ENCODE measurements around the gene YEATS4. TPM values are rescaled to one million over a fixed set of nuclear protein-coding genes. Genes with fewer than 3 reads are reported as not detected.

Gene YEATS4
- total RNA-seq, 2 experiments from 2014 or later, result 49.9 to 51.0 TPM

- no peaks in the 10 kb centered on the region for H3K27me3 Mint-ChIP-seq (ENCODE audit: low read depth)
- H3K36me3 Mint-ChIP-seq (ENCODE audit: low read depth), result no peaks in the 10 kb centered on the region
- no peaks in the 10 kb centered on the region for H3K9me3 Mint-ChIP-seq (ENCODE audit: insufficient read depth)
- no peak overlapping the region for H3K27ac Mint-ChIP-seq
- CTCF ChIA-PET, result no interaction called here
- DNase-seq (no peak), ATAC-seq (no peak)
- POLR2A ChIA-PET, result no interaction called here
- no peak overlapping the region for H3K4me3 Mint-ChIP-seq
- H3K4me1 Mint-ChIP-seq (ENCODE audit: low read depth), result no peaks in the 10 kb centered on the region
Measured at GRCh38 chr12:69419701-69420100, 60.2 kb downstream of the YEATS4 start.

GRCh38 chr12:69421548-69421947, 62.0 kb downstream of the YEATS4 start:
- Mint-ChIP-seq H3K4me1 (ENCODE audit: low read depth) (peaks cover 8% of the 10 kb centered on the region), H3K4me3 (no peak overlapping the region), H3K36me3 (ENCODE audit: low read depth) (no peaks in the 10 kb centered on the region), H3K27me3 (ENCODE audit: low read depth) (no peaks in the 10 kb centered on the region), H3K9me3 (ENCODE audit: insufficient read depth) (no peaks in the 10 kb centered on the region), H3K27ac (no peak overlapping the region)
- no peak for ATAC-seq
- POLR2A ChIA-PET, result no interaction called here
- CTCF ChIA-PET, result interaction anchor here (1.1 kb wide), 1 partner anchor 149 kb away, joined by 3 read pairs; no protein-coding TSS in a partner anchor
- no peak for DNase-seq

GRCh38 chr12:69423037-69423905, 63.7 kb downstream of the YEATS4 start:
- H3K4me3 Mint-ChIP-seq, result no peak overlapping the region
- H3K36me3 Mint-ChIP-seq (ENCODE audit: low read depth), result no peaks in the 10 kb centered on the region
- peaks cover 8% of the 10 kb centered on the region for H3K4me1 Mint-ChIP-seq (ENCODE audit: low read depth)
- DNase-seq (no peak), ATAC-seq (no peak)
- H3K27ac Mint-ChIP-seq, result no peak overlapping the region
- H3K27me3 Mint-ChIP-seq (ENCODE audit: low read depth), result no peaks in the 10 kb centered on the region
- H3K9me3 Mint-ChIP-seq (ENCODE audit: insufficient read depth), result no peaks in the 10 kb centered on the region
- CTCF ChIA-PET, result no interaction called here
- POLR2A ChIA-PET, result no interaction called here

- Mint-ChIP-seq H3K4me1 (ENCODE audit: low read depth) (peaks cover 8% of the 10 kb centered on the region), H3K4me3 (no peak overlapping the region), H3K36me3 (ENCODE audit: low read depth) (no peaks in the 10 kb centered on the region), H3K9me3 (ENCODE audit: insufficient read depth) (no peaks in the 10 kb centered on the region), H3K27ac (peak overlapping the region; percentile 6), H3K27me3 (ENCODE audit: low read depth) (no peaks in the 10 kb centered on the region)
- CTCF ChIA-PET, result no interaction called here
- ATAC-seq (peak; percentile 51), DNase-seq (peak; percentile 28)
- POLR2A ChIA-PET, result no interaction called here
Measured at GRCh38 chr12:69425417-69425816, 65.9 kb downstream of the YEATS4 start.

GRCh38 chr12:69428351-69429073, 69.0 kb downstream of the YEATS4 start:
- Mint-ChIP-seq H3K36me3 (ENCODE audit: low read depth) (no peaks in the 10 kb centered on the region), H3K4me3 (no peak overlapping the region), H3K9me3 (ENCODE audit: insufficient read depth) (no peaks in the 10 kb centered on the region), H3K4me1 (ENCODE audit: low read depth) (peaks cover 8% of the 10 kb centered on the region), H3K27ac (no peak overlapping the region), H3K27me3 (ENCODE audit: low read depth) (no peaks in the 10 kb centered on the region)
- DNase-seq, result no peak
- ChIA-PET CTCF (no interaction called here), POLR2A (interaction anchor here (0.6 kb wide), 1 partner anchor 120 kb away, joined by 3 read pairs; no protein-coding TSS in a partner anchor)
- ATAC-seq, result no peak

- no peaks in the 10 kb centered on the region for H3K27me3 Mint-ChIP-seq (ENCODE audit: low read depth)
- H3K27ac Mint-ChIP-seq, result no peak overlapping the region
- ChIA-PET POLR2A (no interaction called here), CTCF (no interaction called here)
- no peaks in the 10 kb centered on the region for H3K4me1 Mint-ChIP-seq (ENCODE audit: low read depth)
- H3K9me3 Mint-ChIP-seq (ENCODE audit: insufficient read depth), result no peaks in the 10 kb centered on the region
- DNase-seq, result no peak
- H3K36me3 Mint-ChIP-seq (ENCODE audit: low read depth), result no peaks in the 10 kb centered on the region
- H3K4me3 Mint-ChIP-seq, result no peak overlapping the region
- no peak for ATAC-seq
Measured at GRCh38 chr12:69430942-69431590, 71.5 kb downstream of the YEATS4 start.

- Mint-ChIP-seq H3K27me3 (ENCODE audit: low read depth) (no peaks in the 10 kb centered on the region), H3K4me3 (no peak overlapping the region), H3K9me3 (ENCODE audit: insufficient read depth) (no peaks in the 10 kb centered on the region), H3K27ac (no peak overlapping the region), H3K36me3 (ENCODE audit: low read depth) (no peaks in the 10 kb centered on the region), H3K4me1 (ENCODE audit: low read depth) (no peaks in the 10 kb centered on the region)
- DNase-seq, result no peak
- ATAC-seq, result no peak
- CTCF ChIA-PET, result no interaction called here
- POLR2A ChIA-PET, result no interaction called here
Measured at GRCh38 chr12:69431591-69432222, 72.2 kb downstream of the YEATS4 start.

- CTCF ChIA-PET, result no interaction called here
- Mint-ChIP-seq H3K27ac (no peak overlapping the region), H3K4me3 (no peak overlapping the region), H3K36me3 (ENCODE audit: low read depth) (no peaks in the 10 kb centered on the region), H3K27me3 (ENCODE audit: low read depth) (no peaks in the 10 kb centered on the region), H3K4me1 (ENCODE audit: low read depth) (no peaks in the 10 kb centered on the region), H3K9me3 (ENCODE audit: insufficient read depth) (no peaks in the 10 kb centered on the region)
- ATAC-seq (no peak), DNase-seq (no peak)
- POLR2A ChIA-PET, result interaction anchor here (0.5 kb wide), 1 partner anchor 815 kb away, joined by 3 read pairs; no protein-coding TSS in a partner anchor
Measured at GRCh38 chr12:69433653-69434052, 74.1 kb downstream of the YEATS4 start.

- DNase-seq, result no peak
- no peaks in the 10 kb centered on the region for H3K9me3 Mint-ChIP-seq (ENCODE audit: insufficient read depth)
- H3K4me1 Mint-ChIP-seq (ENCODE audit: low read depth), result no peaks in the 10 kb centered on the region
- no peak overlapping the region for H3K27ac Mint-ChIP-seq
- POLR2A ChIA-PET, result no interaction called here
- no peak overlapping the region for H3K4me3 Mint-ChIP-seq
- no peaks in the 10 kb centered on the region for H3K27me3 Mint-ChIP-seq (ENCODE audit: low read depth)
- CTCF ChIA-PET, result no interaction called here
- no peaks in the 10 kb centered on the region for H3K36me3 Mint-ChIP-seq (ENCODE audit: low read depth)
- ATAC-seq, result no peak
Measured at GRCh38 chr12:69435644-69436043, 76.1 kb downstream of the YEATS4 start.

GRCh38 chr12:69437073-69437472, 77.5 kb downstream of the YEATS4 start:
- H3K27ac Mint-ChIP-seq, result no peak overlapping the region
- ATAC-seq (no peak), DNase-seq (no peak)
- H3K4me1 Mint-ChIP-seq (ENCODE audit: low read depth), result no peaks in the 10 kb centered on the region
- H3K9me3 Mint-ChIP-seq (ENCODE audit: insufficient read depth), result no peaks in the 10 kb centered on the region
- H3K36me3 Mint-ChIP-seq (ENCODE audit: low read depth), result no peaks in the 10 kb centered on the region
- ChIA-PET POLR2A (no interaction called here), CTCF (no interaction called here)
- no peaks in the 10 kb centered on the region for H3K27me3 Mint-ChIP-seq (ENCODE audit: low read depth)
- no peak overlapping the region for H3K4me3 Mint-ChIP-seq

GRCh38 chr12:69438539-69438938, 79.0 kb downstream of the YEATS4 start:
- no peaks in the 10 kb centered on the region for H3K36me3 Mint-ChIP-seq (ENCODE audit: low read depth)
- H3K27me3 Mint-ChIP-seq (ENCODE audit: low read depth), result no peaks in the 10 kb centered on the region
- H3K4me3 Mint-ChIP-seq, result no peak overlapping the region
- H3K9me3 Mint-ChIP-seq (ENCODE audit: insufficient read depth), result no peaks in the 10 kb centered on the region
- ATAC-seq (no peak), DNase-seq (no peak)
- no peak overlapping the region for H3K27ac Mint-ChIP-seq
- no peaks in the 10 kb centered on the region for H3K4me1 Mint-ChIP-seq (ENCODE audit: low read depth)
- CTCF ChIA-PET, result no interaction called here
- POLR2A ChIA-PET, result no interaction called here

- CTCF ChIA-PET, result no interaction called here
- no peak overlapping the region for H3K27ac Mint-ChIP-seq
- POLR2A ChIA-PET, result no interaction called here
- DNase-seq, result no peak
- no peak for ATAC-seq
- no peaks in the 10 kb centered on the region for H3K36me3 Mint-ChIP-seq (ENCODE audit: low read depth)
- no peak overlapping the region for H3K4me3 Mint-ChIP-seq
- no peaks in the 10 kb centered on the region for H3K4me1 Mint-ChIP-seq (ENCODE audit: low read depth)
- no peaks in the 10 kb centered on the region for H3K27me3 Mint-ChIP-seq (ENCODE audit: low read depth)
- no peaks in the 10 kb centered on the region for H3K9me3 Mint-ChIP-seq (ENCODE audit: insufficient read depth)
Measured at GRCh38 chr12:69440016-69440415, 80.5 kb downstream of the YEATS4 start.

All from activated CD8-positive, alpha-beta T cell treated with anti-CD3 and anti-CD28 coated beads, Interleukin-2, amount 10 ng/mL, durations not matched to agents 7 days and 5 days (primary cell).